Measurements from ENCODE around the gene CDK18. TPM values are rescaled to one million over a fixed set of nuclear protein-coding genes. Genes with fewer than 3 reads are reported as not detected.

CDK18 gene
- total and polyA plus RNA-seq, 4 donors: 14.8 to 80.7 (median 33.1) TPM

- no peaks in the 10 kb centered on the region for H3K36me3 ChIP-seq (ENCODE audit: control insufficient read depth in 1 of 2, insufficient read depth in 2 of 2, low read length in 1 of 2)
- no peaks in the 10 kb centered on the region for H3K4me1 ChIP-seq (ENCODE audit: control insufficient read depth in 1 of 2, insufficient read depth in 2 of 2, low read length in 2 of 2)
- no peak overlapping the region for H3K27ac ChIP-seq (ENCODE audit: low read depth in 1 of 2, low read length in 2 of 2)
- WGBS, 2 donors: 55 to 64% methylated on average over 5 of the region's 5 CpGs
- ATAC-seq (ENCODE audit: low FRiP score) (no peak), DNase-seq (no peak)
- H3K27me3 ChIP-seq (ENCODE audit: control insufficient read depth in 1 of 2, insufficient read depth in 2 of 2, low read length in 1 of 2): no peaks in the 10 kb centered on the region
- intact Hi-C loops (cut with DNase I): no loop called here
- peaks cover 2% of the 10 kb centered on the region for H3K9me3 ChIP-seq (ENCODE audit: control insufficient read depth, low read length)
- H3K4me3 ChIP-seq (ENCODE audit: low read length in 2 of 2): no peak overlapping the region
Observed at GRCh38 chr1:205563927-205564441, 59.5 kb downstream of the CDK18 start.

GRCh38 chr1:205565799-205566198, 61.3 kb downstream of the CDK18 start:
- H3K36me3 ChIP-seq (ENCODE audit: control insufficient read depth in 1 of 2, insufficient read depth in 2 of 2, low read length in 1 of 2): no peaks in the 10 kb centered on the region
- H3K9me3 ChIP-seq (ENCODE audit: control insufficient read depth, low read length): peaks cover 2% of the 10 kb centered on the region
- H3K4me1 ChIP-seq (ENCODE audit: control insufficient read depth in 1 of 2, insufficient read depth in 2 of 2, low read length in 2 of 2): no peaks in the 10 kb centered on the region
- intact Hi-C loops (cut with DNase I): no loop called here
- DNase-seq (no peak), ATAC-seq (ENCODE audit: low FRiP score) (no peak)
- 68 to 73% methylated on average over 3 of the region's 3 CpGs for WGBS, 2 donors
- H3K27ac ChIP-seq (ENCODE audit: low read depth in 1 of 2, low read length in 2 of 2): no peak overlapping the region
- no peaks in the 10 kb centered on the region for H3K27me3 ChIP-seq (ENCODE audit: control insufficient read depth in 1 of 2, insufficient read depth in 2 of 2, low read length in 1 of 2)
- no peak overlapping the region for H3K4me3 ChIP-seq (ENCODE audit: low read length in 2 of 2)

- no peaks in the 10 kb centered on the region for H3K4me1 ChIP-seq (ENCODE audit: control insufficient read depth in 1 of 2, insufficient read depth in 2 of 2, low read length in 2 of 2)
- H3K27me3 ChIP-seq (ENCODE audit: control insufficient read depth in 1 of 2, insufficient read depth in 2 of 2, low read length in 1 of 2): no peaks in the 10 kb centered on the region
- DNase-seq (no peak), ATAC-seq (ENCODE audit: low FRiP score) (no peak)
- no peaks in the 10 kb centered on the region for H3K9me3 ChIP-seq (ENCODE audit: control insufficient read depth, low read length)
- H3K4me3 ChIP-seq (ENCODE audit: low read length in 2 of 2): no peak overlapping the region
- H3K27ac ChIP-seq (ENCODE audit: low read depth in 1 of 2, low read length in 2 of 2): no peak overlapping the region
- no peaks in the 10 kb centered on the region for H3K36me3 ChIP-seq (ENCODE audit: control insufficient read depth in 1 of 2, insufficient read depth in 2 of 2, low read length in 1 of 2)
- intact Hi-C loops (cut with DNase I): no loop called here
- whole genome bisulfite sequencing, 2 donors: 81 to 84% methylated on average over 6 of the region's 6 CpGs
Observed at GRCh38 chr1:205567716-205568115, 63.2 kb downstream of the CDK18 start.

GRCh38 chr1:205568135-205568468, 63.6 kb downstream of the CDK18 start:
- Histone ChIP-seq H3K4me1 (ENCODE audit: control insufficient read depth in 1 of 2, insufficient read depth in 2 of 2, low read length in 2 of 2) (no peaks in the 10 kb centered on the region), H3K36me3 (ENCODE audit: control insufficient read depth in 1 of 2, insufficient read depth in 2 of 2, low read length in 1 of 2) (no peaks in the 10 kb centered on the region), H3K9me3 (ENCODE audit: control insufficient read depth, low read length) (no peaks in the 10 kb centered on the region), H3K27me3 (ENCODE audit: control insufficient read depth in 1 of 2, insufficient read depth in 2 of 2, low read length in 1 of 2) (no peaks in the 10 kb centered on the region), H3K4me3 (ENCODE audit: low read length in 2 of 2) (no peak overlapping the region), H3K27ac (ENCODE audit: low read depth in 1 of 2, low read length in 2 of 2) (no peak overlapping the region)
- DNase-seq (no peak), ATAC-seq (ENCODE audit: low FRiP score) (no peak)
- intact Hi-C loops (cut with DNase I): no loop called here
- WGBS, 2 donors: 25 to 35% methylated on average over 5 of the region's 5 CpGs

GRCh38 chr1:205568469-205569361, 64.2 kb downstream of the CDK18 start:
- Histone ChIP-seq H3K4me3 (ENCODE audit: low read length in 2 of 2) (no peak overlapping the region), H3K27me3 (ENCODE audit: control insufficient read depth in 1 of 2, insufficient read depth in 2 of 2, low read length in 1 of 2) (no peaks in the 10 kb centered on the region), H3K4me1 (ENCODE audit: control insufficient read depth in 1 of 2, insufficient read depth in 2 of 2, low read length in 2 of 2) (no peaks in the 10 kb centered on the region), H3K36me3 (ENCODE audit: control insufficient read depth in 1 of 2, insufficient read depth in 2 of 2, low read length in 1 of 2) (no peaks in the 10 kb centered on the region), H3K9me3 (ENCODE audit: control insufficient read depth, low read length) (no peaks in the 10 kb centered on the region), H3K27ac (ENCODE audit: low read depth in 1 of 2, low read length in 2 of 2) (no peak overlapping the region)
- DNase-seq (no peak), ATAC-seq (ENCODE audit: low FRiP score) (no peak)
- intact Hi-C loops (cut with DNase I): no loop called here
- WGBS, 2 donors: 3 to 5% methylated on average over 36 to 90 of the region's 90 CpGs

GRCh38 chr1:205569411-205570172, 65.1 kb downstream of the CDK18 start:
- H3K9me3 ChIP-seq (ENCODE audit: control insufficient read depth, low read length): no peaks in the 10 kb centered on the region
- 16 to 20% methylated on average over 20 to 22 of the region's 22 CpGs for WGBS, 2 donors
- intact Hi-C loops (cut with DNase I): no loop called here

GRCh38 chr1:205570173-205570501, 65.7 kb downstream of the CDK18 start:
- no peaks in the 10 kb centered on the region for H3K27me3 ChIP-seq (ENCODE audit: control insufficient read depth in 1 of 2, insufficient read depth in 2 of 2, low read length in 1 of 2)
- no peak for ATAC-seq (ENCODE audit: low FRiP score)
- H3K36me3 ChIP-seq (ENCODE audit: control insufficient read depth in 1 of 2, insufficient read depth in 2 of 2, low read length in 1 of 2): no peaks in the 10 kb centered on the region
- H3K4me1 ChIP-seq (ENCODE audit: control insufficient read depth in 1 of 2, insufficient read depth in 2 of 2, low read length in 2 of 2): no peaks in the 10 kb centered on the region
- no peaks in the 10 kb centered on the region for H3K9me3 ChIP-seq (ENCODE audit: control insufficient read depth, low read length)
- DNase-seq: no peak
- intact Hi-C loops (cut with DNase I): no loop called here
- 75 to 78% methylated on average over 7 of the region's 7 CpGs for WGBS, 2 donors
- H3K27ac ChIP-seq (ENCODE audit: low read depth in 1 of 2, low read length in 2 of 2): no peak overlapping the region
- H3K4me3 ChIP-seq (ENCODE audit: low read length in 2 of 2): no peak overlapping the region

More at GRCh38 chr1:205569411-205570172, 65.1 kb downstream of the CDK18 start:
- H3K27me3 ChIP-seq (ENCODE audit: control insufficient read depth in 1 of 2, insufficient read depth in 2 of 2, low read length in 1 of 2): no peaks in the 10 kb centered on the region
- DNase-seq: no peak
- H3K4me1 ChIP-seq (ENCODE audit: control insufficient read depth in 1 of 2, insufficient read depth in 2 of 2, low read length in 2 of 2): no peaks in the 10 kb centered on the region
- no peak overlapping the region for H3K4me3 ChIP-seq (ENCODE audit: low read length in 2 of 2)
- no peak overlapping the region for H3K27ac ChIP-seq (ENCODE audit: low read depth in 1 of 2, low read length in 2 of 2)
- no peaks in the 10 kb centered on the region for H3K36me3 ChIP-seq (ENCODE audit: control insufficient read depth in 1 of 2, insufficient read depth in 2 of 2, low read length in 1 of 2)
- ATAC-seq (ENCODE audit: low FRiP score): no peak

- Histone ChIP-seq H3K4me3 (ENCODE audit: low read length in 2 of 2) (no peak overlapping the region), H3K27ac (ENCODE audit: low read depth in 1 of 2, low read length in 2 of 2) (no peak overlapping the region), H3K36me3 (ENCODE audit: control insufficient read depth in 1 of 2, insufficient read depth in 2 of 2, low read length in 1 of 2) (no peaks in the 10 kb centered on the region), H3K9me3 (ENCODE audit: control insufficient read depth, low read length) (no peaks in the 10 kb centered on the region), H3K27me3 (ENCODE audit: control insufficient read depth in 1 of 2, insufficient read depth in 2 of 2, low read length in 1 of 2) (no peaks in the 10 kb centered on the region), H3K4me1 (ENCODE audit: control insufficient read depth in 1 of 2, insufficient read depth in 2 of 2, low read length in 2 of 2) (no peaks in the 10 kb centered on the region)
- 90% methylated on average over 2 of the region's 2 CpGs for WGBS, 2 donors
- intact Hi-C loops (cut with DNase I): no loop called here
- ATAC-seq (ENCODE audit: low FRiP score) (no peak), DNase-seq (no peak)
Observed at GRCh38 chr1:205570796-205571537, 66.5 kb downstream of the CDK18 start.
